SKM-1 (cell line): Measurements from ENCODE around the gene CLEC6A.
"Not testable (repeated sequence)": the region's sequence is repeated elsewhere in the genome, so short reads cannot be mapped to it uniquely, and the experiment has no call there.

ENCODE experiments used
- DNase-seq: peaks from one replicate; lab custom pipeline; 2025; ENCODE audit not compliant: unreplicated experiment; lab: John Stamatoyannopoulos, UW

The CLEC6A gene

DNA sequence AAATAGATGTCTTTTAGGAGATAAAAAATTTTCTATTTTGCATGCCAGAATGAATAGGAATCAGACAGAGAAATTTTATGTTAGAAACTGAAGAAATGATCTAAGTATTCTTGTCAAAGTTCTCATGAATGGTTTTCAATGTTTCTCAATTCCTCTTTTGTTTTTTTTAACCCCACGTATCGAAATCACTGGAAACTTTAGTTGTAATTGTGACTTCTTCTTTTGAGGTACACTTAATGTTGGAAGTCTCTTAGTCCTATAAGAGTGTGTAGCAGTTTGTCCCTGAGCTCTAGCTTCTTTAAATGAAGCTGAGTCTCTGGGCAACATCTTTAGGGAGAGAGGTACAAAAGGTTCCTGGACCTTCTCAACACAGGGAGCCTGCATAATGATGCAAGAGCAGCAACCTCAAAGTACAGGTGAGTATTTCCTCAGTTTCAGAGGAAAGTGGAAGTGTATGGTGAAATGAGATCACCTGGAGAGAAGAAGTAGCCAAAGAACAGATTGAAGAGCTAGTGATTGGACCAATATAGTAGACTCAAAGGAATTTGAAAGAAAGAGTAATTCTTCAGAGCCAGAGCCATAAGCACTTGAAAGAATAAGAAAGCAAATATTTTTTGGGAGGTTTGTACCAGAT is at the start of gene CLEC6A:
Gene CLEC6A, plus strand, starts transcription at position 236 of the 634 bp plus-strand sequence. Its CDS starts 150 bp downstream, at position 386.
- DNase-seq = no peak

DNA sequence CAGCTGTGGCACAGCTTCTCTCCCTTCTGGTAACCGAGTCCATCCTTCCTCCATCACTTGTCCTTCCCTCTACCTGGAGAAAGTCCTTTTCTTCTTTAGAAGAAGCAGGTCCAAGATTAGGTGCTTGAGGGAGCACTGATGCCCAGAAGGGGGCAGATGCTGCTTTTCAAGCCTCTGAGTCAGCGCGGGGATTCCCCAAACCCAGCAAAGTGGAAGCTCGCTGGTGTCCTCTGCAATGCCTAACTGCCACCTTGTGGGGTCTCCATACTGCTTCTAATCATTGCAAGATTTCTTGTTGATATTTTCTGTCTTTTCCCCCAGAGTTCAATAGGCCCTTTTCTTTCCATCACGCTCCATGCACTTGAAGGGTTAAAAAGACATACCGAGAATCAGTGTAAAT is 36.2 kb upstream of the CLEC6A start:
- not testable (repeated sequence) for DNase-seq

DNA sequence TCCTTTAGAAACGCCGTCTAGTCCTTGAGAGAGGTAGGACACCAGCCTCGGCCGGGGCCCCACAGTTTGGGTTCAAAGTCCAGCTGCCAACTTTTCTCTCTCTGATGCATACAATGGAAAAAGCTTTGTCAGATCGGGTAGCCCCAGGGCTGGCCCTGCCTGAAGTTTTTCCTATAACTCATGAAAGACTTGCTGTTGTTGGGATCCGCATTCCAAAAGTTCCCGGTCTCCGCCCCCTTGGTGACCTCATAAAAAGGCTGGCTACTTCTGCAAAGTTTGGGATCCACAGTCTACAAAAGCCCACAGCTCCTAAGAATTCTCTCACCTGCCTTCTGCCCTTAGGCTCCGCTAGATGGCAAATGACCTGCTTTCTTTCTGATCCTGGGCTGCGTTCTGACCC is 35.3 kb upstream of the CLEC6A start:
- no peak for DNase-seq

DNA sequence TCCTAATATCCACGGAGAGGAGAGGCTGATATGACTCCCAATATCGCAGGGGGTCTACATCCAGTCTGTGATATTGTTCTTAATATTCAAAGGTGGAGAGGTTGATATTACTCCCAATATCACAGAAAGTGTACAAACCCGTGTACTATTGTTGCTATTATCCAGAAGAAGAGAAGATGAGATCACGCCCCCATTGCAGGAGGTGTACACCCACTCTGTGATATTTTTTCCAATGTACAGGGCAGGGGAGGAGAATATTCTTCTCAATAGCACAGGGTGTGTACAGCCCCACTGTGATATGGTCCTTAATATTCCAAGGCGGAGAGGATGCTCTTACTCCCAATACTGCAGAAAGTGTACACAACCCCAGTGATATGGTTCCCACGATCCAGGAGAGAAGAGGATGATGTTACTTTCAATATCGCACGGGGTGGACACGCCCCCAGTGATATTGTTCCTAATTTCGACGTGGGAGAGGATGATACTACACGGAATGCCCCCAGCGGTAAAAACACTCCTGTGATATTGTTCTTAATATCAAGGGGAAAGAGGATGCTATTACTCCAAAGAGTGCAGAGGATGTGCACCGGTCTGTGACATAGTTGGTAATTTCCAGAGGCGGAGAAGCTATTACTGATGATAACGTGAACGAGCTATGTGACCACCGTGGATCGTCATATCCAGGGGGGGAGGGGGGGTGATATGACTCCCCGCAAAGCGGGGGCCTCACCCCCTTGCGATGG is 11.1 kb upstream of the CLEC6A start:
- not testable (repeated sequence) for DNase-seq

DNA sequence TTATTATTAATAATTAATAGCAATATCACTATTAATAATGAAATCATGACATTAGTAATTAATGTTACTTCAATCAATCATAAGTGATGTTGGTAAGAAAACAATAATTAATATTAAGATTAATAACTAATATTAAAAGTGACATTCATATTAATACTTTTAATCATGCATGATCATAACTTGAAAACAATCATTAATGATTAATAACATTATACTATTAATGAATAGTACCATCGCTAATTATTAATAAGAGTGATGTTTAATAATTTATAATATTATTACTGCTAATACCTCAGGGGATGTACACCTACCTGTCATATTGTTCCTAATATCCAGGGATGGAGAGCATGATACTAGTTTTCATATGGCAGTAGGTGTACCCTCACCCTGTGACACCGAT is 10.0 kb upstream of the CLEC6A start:
- no peak for DNase-seq

DNA sequence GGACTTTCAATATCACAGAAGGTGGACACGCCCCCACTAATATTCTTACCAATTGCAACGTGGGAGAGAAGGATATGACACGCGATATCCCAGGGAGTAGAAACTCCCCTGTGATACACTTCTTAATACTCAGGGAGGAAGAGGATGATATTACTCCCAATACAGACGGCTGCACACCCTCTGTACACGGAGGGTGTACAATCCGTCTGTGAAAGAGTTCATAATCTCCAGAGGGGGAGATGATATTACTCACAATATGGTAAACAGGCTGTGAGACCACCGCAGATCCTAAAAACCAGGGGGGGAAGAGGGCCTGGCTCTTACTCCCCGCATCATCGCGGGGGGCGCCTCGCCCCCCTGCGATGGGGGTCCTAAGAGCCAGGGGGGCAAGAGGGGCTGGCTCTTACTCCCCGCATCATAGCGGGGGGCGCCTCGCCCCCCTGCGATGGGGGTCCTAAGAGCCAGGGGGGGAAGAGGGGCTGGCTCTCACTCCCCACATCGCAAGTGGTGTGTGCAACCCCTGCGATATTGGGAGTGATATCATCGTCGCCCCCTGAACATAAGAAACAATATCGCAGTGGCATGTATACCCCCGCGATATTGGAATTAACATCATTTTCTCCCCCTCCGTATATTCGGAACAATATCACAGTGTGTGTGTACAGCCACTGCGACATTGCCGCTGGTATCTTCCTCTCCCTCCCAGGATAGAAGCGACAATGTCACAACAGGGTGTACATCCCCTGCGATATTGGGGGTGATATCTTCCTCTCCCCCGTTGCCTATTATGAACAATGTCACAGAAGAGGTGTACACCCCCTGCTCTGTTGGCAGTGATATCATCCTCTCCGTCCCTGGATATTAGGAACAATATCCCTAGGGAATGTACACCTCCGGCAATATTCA is 8.9 kb upstream of the CLEC6A start:
- DNase-seq = no peak

DNA sequence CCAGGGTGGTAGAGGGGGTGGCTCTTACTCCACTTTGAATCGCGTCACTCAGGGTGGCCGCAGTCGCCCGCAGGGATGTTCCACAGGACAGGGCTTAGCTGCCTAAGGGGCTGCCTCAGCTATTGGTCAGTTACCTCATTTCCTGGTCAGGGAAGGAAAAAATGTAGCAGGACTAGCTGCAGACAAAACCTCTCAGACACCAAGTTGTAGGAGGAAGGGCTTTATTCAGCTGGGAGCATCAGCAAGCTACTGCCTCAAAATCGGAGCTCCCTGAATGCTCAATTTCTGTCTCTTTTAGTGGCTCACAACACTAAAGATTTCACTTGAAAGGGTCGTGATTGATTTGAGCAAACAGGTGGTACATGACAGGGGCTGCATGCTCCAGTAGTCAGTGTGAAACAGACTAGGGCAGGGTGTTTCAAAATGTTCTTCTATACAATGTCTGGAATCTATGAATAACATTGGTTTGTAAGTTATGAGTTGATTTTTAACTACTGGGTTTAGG is 6.4 kb upstream of the CLEC6A start:
- no peak for DNase-seq

DNA sequence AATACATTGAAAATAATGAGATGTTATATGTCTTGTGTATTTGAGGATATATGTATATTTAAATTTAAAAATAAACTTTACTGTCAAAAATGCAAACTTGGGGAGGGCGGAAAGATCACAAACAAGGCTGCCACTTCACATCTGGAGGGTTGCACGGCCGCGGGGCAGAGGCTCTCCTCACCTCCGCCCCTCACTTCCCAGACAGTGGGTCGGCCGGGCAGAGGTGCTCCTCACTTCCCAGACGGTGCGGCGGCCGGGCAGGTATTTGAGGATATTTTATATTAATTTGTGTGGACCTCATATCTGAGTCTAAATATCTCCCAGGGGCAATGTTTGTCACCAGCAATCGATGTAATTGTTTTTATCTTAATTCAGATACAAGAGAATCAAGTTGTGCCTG is 3.7 kb upstream of the CLEC6A start:
- no peak for DNase-seq

DNA sequence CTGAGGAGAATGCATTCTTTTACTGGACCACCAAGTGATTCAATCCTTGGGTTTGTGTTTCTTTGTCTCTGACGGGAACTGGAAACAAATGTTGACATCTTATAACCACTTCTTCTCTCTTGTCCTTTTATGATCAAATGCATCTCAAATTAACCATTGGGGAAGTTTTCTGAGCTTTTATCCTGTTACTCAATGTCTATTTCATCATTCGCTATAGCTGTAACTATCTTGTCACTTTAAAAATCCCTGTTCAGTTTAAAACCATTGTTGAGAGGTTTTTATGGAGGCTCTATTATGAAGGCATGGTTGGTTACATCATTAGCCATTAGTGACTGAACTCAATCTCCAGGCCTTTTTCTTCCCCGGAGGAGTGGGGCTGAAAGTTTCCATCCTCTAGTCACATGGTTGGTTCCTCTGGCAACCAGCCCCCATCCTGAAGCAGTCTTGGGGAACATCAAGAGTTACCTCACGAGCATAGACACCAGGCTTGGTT is 2.7 kb upstream of the CLEC6A start:
- no peak for DNase-seq

DNA sequence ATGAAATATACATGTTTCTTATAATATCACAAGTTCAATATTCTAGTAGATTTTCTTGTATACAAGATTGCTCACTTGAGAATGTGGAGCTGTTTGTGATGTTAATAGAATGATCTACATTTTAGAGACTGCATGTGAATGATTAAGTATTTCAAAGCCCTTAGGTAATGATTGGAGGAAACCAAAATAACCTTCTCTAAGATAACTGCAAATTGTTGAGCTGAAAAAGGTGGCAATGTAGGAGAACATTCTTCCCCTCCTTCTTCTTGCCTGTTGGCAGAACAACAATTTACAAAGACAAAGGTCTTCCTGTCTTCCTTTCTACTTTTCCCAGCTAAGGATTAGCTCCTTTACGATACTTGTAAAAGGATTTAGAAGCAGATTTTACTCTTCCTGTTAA is 2.0 kb upstream of the CLEC6A start:
- no peak for DNase-seq

DNA sequence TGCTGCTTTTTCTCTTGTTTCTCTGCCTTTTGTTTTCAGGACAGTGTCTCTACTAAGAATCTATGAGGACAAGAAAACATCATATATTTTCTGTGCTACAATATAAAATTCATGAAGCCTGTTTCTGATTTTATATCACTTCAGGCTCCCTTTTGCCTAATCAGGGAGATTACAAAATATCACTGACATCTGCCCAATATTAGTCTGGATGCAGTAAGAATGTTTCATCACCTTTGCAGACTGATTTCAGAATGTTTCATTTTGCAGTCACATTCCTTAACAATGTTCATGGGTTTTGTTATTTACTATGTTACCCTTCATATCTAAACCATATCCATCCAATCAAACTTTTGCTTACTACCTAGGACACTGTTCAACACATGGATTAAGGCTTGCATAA is 491 bp upstream of the CLEC6A start:
- DNase-seq = no peak

DNA sequence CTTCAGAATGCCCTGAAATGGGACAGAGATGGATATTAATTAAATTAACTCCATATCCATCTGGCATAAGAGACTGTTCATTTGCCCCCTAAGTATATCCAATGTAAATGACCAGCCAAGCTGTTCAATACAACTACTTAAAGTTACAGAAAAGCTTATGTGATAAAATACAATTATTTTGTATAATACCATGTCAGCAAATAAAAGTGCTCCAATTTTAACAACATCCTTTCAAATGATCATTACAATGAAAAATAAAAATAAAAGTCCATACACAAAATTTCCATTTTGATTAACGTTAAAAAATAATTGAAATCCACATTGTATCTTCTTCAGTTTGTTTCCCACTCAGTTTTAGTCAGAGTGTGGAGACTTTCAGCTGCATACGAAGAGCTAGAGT is 5.7 kb downstream of the CLEC6A start:
- DNase-seq = no peak

DNA sequence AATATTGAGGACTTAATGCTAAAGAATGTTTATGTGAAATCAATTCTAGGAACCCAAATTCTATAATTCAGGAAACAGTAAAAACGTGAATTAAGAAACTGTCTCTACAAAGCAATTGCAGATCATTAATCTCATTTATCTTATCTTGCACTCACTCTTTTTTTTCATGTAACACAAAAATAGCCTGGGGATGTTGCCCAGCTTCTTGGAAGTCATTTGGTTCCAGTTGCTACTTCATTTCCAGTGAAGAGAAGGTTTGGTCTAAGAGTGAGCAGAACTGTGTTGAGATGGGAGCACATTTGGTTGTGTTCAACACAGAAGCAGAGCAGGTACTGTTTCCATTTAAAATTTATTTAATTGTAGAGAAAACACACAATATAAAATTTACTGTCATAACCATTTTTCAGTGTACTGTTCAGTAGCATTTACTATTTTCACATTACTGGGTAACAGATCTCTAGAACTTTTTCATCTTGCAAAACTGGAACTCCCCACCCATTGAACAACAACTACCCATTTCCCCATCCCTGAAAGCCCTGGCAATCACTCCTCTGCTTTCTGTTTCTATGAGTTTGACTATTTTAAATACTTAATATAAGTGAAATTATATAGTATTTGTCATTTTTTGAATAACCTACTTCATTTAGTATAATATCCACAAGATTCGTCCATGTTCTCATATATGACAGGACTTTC is 9.7 kb downstream of the CLEC6A start:
- DNase-seq = no peak

DNA sequence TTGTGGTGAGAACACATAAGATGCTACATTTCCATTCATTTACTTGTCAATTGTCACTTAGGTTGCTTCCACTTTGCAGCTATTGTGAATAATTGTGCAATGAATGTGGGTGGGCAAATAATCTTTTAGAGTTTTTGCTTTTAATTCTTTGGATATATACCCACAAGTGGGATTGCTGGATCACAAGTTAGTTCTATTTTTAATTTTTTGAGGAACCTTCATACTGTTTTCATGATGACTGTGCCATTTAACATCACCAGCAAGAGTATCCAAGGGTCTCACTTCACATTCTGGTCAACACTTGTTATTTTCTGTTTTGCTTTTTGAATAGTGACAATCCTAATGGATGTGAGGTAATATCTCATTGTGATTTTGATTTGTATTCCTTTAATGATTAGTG is 10.5 kb downstream of the CLEC6A start:
- DNase-seq = no peak

DNA sequence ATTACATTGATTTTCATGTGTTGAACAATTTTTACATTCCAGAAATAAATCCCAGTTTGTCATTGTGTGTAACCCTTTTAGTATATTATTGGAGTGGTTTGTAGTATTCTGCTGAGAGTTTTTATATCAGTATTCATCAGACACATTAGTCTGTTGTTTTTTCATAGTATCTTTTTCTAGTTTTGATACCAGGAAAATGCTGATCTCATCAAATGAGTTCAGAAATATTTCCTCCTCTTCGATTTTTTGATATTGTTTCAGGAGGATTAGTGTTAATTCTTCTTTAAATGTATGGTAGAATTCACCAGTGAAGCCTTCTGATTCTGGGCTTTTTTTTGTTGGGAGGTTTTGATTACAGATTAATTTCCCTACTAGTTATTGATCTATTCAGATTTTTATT is 15.3 kb downstream of the CLEC6A start:
- DNase-seq = no peak

DNA sequence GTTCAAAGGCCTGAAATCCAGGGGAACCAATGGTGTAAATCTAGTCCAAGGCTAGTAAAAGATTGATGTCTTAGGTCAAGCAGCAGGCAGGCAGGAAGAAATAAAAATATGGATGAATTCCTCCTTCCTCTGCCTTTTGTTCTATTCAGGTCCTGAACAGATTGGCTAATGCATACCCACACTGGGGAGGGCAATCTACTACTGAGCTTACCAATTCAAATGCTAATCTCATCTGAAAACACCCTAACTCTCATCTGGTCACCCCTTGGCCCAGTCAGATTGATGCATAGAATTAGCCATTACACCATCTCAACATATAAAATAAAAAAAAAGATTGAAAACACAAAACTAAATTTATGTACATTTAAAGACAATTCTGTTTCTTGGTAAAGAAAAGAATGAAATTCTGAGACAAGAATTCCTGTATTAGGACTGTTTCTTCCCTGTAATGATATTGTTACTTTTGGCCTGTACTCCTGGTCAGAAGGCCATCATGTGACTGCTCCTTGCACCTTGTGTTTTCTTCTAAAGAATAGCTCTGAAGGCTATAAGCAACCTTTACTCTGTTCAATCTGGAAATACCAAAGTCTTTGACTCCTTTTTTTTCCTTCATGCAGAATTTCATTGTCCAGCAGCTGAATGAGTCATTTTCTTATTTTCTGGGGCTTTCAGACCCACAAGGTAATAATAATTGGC is 19.9 kb downstream of the CLEC6A start:
- DNase-seq = no peak

DNA sequence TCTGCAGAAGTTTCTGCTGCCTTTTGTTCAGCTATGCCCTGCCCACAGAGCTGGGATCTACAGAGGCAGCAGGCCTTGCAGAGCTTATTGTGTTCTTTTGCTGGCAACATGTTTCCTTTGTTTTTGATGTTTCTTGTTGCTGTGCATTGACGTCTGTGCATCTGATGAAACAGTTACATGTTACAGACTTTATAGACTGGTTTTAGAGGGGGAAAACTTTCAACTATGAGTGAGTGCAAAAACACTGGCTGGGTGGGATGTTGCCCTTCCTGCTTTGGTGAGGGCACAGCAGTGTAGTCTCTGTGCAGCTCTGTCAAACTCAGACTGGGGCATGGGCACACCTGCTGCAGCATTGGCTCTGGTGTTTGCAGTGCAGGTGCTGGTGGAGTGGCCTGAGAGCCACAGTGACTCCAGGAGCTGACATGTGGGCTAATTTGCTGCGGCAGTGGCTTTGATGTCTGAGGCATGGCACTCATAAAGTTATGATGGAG is 26.9 kb downstream of the CLEC6A start:
- no peak for DNase-seq

DNA sequence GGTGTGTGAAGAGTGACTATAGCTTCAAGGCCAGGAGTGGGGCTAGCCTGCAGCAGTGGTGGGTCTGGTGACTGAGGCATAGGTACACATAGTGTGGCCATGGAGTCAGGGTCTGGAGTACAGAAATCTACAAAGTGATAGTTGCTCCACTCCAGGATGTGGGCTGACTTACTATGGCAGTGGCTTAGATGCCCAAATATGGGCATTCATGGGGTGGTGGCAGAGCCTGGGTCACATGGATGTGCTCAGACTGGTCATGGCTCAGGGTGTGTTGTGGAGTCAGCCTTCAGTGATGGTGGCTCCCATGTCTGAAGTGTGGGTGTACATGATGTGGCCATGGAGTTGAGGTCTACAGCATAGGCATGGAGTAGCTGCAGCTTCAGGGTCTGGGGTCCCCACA is 27.3 kb downstream of the CLEC6A start:
- DNase-seq = no peak

DNA sequence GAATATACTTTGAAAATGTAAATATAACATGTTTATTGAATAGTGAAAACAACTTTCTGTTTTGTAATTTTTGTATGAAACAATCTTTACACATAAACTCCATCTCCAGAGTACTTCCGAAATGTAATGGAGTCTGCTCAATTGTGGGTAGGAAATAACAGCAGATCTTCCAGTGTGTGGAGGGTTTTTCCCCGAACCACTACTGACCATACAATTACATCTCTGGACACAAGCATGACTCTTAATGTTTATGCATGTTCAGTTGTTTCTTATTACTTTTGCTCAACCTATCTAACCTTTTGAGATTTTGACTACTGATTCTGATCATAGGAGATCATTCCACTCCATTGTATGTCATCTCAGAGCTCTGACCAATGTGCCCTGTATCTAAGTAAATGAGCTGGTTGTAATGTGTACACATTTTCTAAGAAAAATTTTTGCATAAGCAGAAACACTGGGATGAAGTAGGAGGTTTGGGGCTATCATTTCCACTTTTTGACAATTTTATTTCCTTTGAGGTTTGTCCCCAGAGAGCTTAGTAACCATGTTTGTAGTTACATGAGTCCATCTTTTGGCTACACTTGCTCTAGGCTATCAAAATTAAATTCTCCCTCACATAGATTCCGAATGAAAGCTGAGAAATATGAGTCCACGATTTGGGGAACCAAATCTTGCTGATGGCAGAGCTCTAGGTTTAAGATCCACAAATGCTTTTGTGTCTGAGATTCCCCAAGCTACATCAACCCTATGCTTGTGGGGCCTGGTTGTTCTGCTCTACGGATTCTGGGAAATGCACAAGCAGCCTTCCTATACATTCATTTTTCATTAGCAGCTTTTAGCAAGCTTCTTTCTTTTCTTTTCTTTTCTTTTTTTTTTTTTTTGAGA is 36.1 kb downstream of the CLEC6A start:
- DNase-seq = no peak
